Measurements from ENCODE around the gene TYW5.

GRCh38 chr2:199910338-199911051, 44.8 kb downstream of the TYW5 start:
- TF ChIP-seq CTCF (IDR thresholded peaks at IDR 0.05) (no peak), ZFX (IDR thresholded peaks at IDR 0.05; ENCODE audit: borderline replicate concordance) (no peak)
